GM03348 (cell line): Measurements from ENCODE around the gene ANKRD39.

Source experiments
- DNase-seq: peaks from one replicate; pipeline ENCODE4 v3.0.0; 2012; ENCODE audit warnings: low spot score

ANKRD39 gene

DNA sequence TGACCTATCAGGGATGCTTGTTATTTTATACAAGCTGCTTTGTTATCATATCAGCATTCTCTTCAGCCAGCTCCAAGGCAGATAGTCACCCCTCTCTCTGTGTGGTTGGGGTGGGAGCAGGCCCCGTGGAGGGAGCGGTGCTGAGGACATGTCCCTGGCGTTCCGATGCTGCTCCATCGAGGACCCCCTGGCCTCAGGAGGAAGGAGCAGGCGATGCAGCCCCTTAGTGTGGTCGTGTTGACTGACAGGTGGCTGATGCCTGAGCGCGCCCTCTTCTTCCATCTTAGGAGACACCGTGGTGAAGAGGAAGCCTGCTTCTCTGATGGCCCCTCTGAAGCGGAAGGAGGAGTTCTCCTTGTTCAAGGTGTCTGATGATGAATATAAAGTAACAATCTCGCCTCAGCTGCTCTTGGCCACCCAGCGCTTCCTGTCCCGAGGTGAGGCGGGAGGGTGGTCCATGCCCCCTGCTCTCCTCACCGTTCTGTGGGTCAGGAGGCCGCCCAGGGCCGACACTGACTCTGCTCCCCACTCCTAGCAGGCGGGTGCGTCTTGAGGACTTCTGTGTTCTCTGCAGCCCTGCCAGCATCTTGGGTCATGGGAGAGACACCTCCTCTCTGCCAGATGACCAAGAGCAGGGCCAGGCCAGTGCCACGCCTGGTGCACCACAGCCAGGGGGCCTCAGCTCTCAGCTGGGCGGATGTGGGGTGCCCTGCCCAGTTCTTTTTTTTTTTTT, 31.1 kb downstream of the ANKRD39 start:
- DNase-seq = no peak

DNA sequence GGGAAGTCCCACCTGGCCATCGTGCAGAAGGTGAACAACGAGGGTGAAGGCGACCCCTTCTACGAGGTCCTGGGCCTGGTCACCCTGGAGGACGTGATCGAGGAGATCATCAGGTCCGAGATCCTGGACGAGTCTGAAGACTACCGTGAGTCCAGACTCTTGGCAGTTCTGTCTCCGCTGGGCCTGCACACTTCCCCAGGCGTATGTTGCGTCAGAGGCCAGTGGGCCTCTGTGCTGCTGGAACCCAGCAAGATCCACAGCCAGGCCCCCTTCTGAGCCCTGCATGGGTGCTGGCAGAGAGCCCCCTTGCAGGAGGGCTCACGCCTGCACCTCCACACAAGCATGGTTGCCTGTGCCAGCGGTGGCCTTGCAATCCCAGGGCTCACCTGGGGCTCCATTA, 32.8 kb downstream of the ANKRD39 start:
- no peak for DNase-seq

- no peak for DNase-seq
Measured at GRCh38 chr2:96824079-96824870, 33.5 kb downstream of the ANKRD39 start.

DNA sequence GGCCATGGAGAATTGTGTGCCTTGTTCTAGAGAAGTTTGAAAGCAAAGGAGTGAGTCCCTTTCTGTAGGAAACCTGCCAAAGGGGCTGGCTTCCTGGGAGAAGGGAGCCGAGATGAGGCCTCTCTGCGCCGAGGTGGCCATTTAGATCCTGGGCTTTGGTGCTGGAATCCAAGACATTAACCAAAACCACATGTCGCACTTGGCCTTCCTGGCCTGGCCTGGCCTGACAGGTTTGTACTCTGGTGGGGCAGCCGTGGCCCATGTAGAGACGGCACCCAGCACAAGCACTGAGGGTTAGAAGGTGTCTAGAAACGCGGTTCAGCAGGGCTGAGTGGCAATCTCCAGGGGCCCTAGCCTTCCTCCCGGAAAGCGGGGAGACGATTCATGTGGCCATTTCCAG, 34.6 kb downstream of the ANKRD39 start:
- no peak for DNase-seq

GRCh38 chr2:96822786-96823185, 35.0 kb downstream of the ANKRD39 start:
- DNase-seq = no peak

- DNase-seq = no peak
Measured at GRCh38 chr2:96821113-96821675, 36.6 kb downstream of the ANKRD39 start.

- no peak for DNase-seq
Measured at GRCh38 chr2:96819876-96820511, 37.8 kb downstream of the ANKRD39 start.

GRCh38 chr2:96819128-96819875, 38.5 kb downstream of the ANKRD39 start:
- DNase-seq = no peak

DNA sequence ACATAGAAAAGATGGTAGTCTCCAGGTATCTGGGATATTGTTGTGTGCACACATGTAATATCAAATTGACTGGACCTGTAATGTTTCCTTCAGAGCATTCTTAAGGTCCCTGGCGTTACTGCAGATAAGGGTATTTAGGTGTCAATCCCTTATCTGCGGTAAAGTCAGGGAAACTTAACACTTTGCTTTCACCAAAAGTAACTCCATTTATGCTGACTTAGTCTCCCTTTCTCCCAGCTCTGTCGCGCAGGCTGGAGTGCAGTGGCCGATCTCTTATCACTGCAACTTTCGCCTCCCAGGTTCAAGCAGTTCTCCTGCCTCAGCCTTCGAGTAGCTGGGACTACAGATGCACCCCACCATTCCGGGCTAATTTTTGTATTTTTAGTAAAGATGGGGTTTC, 39.9 kb downstream of the ANKRD39 start:
- DNase-seq = no peak

DNA sequence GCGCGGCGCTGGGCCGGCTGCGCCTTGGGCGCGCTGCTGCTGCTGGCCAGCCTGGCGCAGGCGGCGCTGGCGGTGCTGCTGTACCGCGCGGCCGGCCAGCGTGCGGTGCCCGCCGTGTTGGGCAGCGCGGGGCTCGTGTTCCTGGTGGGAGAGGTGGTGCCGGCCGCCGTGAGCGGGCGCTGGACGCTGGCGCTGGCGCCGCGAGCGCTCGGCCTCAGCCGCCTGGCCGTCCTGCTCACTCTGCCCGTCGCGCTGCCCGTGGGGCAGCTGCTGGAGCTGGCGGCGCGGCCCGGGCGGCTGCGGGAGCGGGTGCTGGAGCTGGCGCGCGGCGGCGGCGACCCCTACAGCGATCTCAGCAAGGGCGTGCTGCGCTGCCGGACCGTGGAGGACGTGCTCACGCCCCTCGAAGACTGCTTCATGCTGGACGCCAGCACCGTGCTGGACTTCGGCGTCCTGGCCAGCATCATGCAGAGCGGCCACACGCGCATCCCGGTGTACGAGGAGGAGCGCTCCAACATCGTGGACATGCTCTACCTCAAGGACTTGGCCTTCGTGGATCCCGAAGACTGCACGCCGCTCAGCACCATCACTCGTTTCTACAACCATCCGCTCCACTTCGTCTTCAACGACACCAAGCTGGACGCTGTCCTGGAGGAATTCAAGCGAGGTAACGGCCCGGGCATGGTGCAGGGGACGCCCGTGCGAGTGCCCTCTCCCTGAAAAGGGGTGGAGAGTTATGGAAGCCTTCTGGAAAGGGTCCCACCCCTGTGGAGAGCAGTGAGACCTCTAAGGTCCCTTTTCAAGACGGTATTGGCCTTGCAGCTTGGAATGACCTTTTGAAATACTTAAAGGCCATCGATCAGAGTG, 40.7 kb downstream of the ANKRD39 start:
- DNase-seq = no peak

DNA sequence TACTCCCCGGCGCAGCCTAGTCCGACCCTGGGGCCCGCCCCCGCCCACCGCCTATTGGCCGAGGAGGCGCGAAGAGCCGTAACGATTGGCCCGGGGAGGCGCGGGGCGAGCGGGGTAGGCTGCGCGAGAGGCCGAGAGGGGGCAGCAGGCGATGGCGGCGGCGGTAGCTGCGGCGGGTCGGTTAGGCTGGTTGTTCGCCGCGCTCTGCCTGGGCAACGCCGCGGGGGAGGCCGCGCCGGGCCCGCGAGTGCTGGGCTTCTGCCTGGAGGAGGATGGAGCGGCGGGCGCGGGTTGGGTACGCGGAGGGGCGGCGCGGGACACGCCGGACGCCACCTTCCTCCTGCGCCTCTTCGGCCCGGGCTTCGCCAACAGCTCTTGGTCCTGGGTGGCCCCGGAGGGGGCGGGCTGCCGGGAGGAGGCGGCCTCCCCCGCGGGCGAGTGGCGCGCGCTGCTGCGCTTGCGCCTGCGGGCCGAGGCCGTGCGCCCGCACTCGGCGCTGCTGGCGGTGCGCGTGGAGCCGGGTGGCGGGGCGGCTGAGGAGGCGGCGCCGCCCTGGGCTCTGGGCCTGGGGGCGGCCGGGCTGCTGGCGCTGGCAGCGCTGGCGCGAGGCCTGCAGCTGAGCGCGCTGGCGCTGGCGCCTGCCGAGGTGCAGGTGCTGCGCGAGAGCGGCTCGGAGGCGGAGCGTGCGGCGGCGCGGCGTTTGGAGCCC, 41.5 kb downstream of the ANKRD39 start, which contains the start of gene CNNM3:
CNNM3 (plus strand) TSS at position 142 of the 709 bp plus-strand sequence; CDS start at position 152, 10 bp downstream.
- peak; percentile 100 for DNase-seq

DNA sequence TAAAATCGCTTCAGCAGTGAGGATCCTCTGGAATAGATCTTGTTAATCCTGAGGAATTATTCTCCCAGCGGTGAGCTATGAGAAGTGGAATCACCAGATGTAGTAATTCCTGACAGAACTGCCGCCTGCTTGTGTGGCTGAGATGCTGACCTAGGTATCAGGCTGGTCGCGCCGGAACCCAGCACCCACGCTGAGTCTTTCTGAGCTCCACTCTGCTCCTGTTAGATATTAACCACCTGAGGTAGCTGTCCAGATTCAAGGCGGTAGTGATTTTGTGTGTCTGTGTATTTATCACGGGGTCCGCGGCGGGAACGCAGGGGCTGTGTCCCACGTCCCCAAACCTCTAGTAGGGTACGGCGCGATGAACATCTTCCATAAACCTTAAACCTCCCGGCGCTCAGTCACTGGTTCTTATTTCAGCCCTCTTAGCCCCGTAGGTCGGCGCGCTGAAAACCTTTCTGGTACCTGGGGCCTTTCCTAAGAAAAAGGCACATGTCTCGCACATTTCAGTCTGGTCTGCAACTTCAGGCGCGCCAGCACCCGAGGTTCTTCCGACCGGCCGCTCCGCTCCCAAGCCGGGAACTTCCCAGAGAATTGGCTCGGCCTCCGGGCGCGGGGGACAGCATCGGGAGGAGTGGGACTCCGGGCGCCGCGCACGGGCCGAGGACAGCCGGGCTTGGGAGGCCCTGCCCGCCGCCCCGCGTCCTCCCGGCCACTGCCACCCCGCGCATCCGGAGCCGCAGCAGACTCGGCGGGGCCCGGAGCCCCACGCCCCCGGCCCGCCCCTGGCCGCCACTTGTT, 42.3 kb downstream of the ANKRD39 start:
- DNase-seq = peak; percentile 52

DNA sequence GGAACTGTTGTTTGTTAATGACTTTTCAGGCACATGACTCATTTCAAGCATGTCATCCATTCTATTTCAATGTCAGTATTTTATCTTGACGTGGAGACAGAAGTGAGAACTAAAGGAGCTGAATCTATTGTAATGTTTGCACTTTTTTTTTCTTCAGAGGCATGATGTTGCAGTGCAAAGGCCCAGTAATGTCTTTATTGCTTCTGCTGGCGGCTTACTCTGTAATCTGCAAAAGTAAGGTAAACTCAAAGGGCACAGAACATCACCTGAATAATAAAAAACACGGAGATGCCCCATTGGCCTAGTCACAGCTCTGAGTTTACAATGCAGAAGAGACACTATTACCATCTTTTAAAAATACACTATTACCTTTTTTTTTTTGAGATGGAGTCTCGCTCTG, 44.2 kb downstream of the ANKRD39 start:
- DNase-seq = no peak

DNA sequence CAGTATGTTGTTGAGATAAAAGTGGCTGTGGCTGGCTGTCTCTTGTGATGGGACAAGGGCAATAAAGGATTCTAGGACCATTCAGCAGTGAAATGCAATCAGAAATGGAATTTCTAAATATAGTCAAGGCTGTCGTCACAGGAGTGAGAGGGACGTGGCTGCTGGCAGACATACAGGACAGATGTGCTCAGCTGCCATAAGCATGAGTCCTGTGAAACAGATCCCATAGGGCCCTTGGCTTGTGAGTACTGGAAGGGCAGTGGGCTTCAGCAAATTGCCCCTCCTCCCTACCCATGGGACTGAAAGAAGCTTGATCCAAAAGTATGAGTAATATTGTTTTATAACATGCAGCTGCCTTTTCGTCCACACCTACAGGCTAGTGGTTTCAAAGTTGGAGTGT, 45.9 kb downstream of the ANKRD39 start:
- DNase-seq = peak; percentile 48

DNA sequence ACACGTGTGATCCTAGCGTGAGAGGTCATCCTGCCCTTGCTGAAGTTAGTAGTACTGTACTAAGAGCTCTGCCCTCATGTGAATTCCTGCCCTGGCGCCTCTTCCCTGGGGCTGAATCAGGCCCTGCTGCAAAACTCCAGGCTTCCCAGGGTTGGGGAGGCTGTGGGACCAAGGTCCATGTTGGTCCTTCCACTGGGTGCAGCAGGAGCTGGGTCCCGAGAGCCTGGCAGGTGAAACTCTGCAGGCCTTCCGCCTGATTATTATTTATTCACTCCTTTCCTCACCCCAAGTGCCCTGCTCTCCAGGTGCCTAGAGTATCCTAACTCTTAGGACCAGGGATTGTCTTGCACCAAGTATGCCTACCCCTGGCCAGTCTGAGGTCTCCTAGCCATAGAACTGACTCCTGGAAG, 47.0 kb downstream of the ANKRD39 start:
- no peak for DNase-seq

DNA sequence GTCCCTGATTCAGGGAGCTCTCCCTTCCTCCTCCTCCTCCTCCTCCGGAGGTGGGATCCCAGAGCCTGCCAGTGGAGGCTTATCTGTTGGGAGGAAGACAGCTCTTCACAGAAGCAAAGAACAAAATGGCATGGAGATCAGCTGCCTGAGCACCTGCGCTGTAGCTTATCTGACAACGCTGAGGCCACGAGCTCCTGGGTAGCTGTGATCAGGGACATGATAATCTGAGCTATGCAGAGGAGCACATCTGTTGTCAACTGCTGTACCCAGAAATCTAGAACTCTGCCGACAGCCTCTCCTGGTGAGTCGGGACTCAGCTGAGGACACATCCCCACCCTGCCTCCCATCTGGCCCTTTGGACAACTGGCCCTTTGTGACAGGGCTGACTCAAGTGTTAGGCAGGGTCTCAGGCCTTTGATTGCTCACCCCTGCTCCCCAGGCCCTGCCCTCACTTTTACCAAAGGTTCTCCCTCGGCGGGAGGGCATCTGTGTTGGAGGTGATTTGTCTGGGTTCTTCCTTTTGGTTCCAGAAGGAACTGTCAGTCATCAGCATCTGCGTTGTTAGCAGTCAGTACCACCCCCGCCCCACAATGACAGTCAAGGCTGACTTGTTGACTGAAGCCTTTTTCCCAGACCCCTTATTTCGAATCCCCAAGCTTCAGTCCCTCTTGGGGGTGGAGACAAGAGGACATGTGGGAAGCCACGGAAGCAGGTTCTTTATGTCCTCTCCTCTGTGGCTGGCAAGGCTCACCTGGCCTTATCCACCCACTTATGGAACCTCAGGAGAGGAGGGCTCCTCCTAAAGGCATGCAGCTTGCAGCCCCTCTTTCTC, 47.6 kb downstream of the ANKRD39 start:
- DNase-seq = no peak

DNA sequence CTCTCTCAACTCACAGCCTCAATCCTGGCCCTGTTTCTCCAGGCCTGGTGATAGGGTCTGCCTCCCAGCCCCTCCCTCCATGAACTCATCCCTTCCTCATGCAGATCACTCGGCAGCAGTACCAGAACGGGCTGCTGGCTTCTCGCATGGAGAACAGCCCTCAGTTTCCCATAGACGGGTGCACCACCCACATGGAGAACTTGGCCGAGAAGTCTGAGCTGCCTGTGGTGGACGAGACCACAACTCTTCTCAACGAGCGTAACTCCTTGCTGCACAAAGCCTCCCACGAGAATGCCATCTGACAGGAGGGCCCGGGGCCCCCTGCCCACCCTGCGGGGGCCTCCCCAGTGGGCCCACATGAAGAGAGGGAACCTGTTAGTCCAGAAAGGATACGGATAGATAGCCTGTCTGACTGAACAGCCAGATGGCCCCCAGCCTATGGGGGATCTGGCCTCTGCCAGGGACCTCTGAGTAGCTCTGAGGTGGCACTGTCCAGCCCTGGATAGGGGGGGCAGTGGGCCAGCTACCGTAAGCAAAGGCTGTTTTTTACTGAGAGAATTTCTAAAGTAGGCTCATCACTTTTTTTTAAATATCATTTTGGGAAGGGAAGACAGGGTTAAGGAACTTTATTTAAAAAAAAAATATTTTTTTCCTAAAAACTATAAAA, 48.5 kb downstream of the ANKRD39 start:
- DNase-seq = no peak
